Activated CD8-positive, alpha-beta memory T cell treated with anti-CD3 and anti-CD28 coated beads for 48 hours (primary cell): Measurements from ENCODE around the gene TSPAN9.

Experiments
- DNase-seq, 3 experiments: peaks; one replicate each; pipeline ENCODE4 v3.0.0-alpha.2; 2020; ENCODE audit warnings: low read depth in 2 of 3, low spot score in 2 of 3

Gene TSPAN9

GRCh38 chr12:3243376-3244084, 166.4 kb downstream of the TSPAN9 start:
- no peak for DNase-seq

- DNase-seq, result no peak
Observed at GRCh38 chr12:3244219-3244750, 167.1 kb downstream of the TSPAN9 start.

- no peak for DNase-seq
Observed at GRCh38 chr12:3246253-3246652, 169.1 kb downstream of the TSPAN9 start.

- DNase-seq, result no peak
Observed at GRCh38 chr12:3247077-3247476, 169.9 kb downstream of the TSPAN9 start.

- DNase-seq, result no peak
Observed at GRCh38 chr12:3247629-3248161, 170.5 kb downstream of the TSPAN9 start.

GRCh38 chr12:3249081-3249800, 172.1 kb downstream of the TSPAN9 start:
- no peak for DNase-seq

- DNase-seq, result no peak
Observed at GRCh38 chr12:3250034-3250433, 172.9 kb downstream of the TSPAN9 start.

- DNase-seq, result no peak
Observed at GRCh38 chr12:3250576-3250975, 173.4 kb downstream of the TSPAN9 start.

GRCh38 chr12:3251067-3251466, 173.9 kb downstream of the TSPAN9 start:
- no peak for DNase-seq

- DNase-seq, result no peak
Observed at GRCh38 chr12:3251691-3252090, 174.5 kb downstream of the TSPAN9 start.

GRCh38 chr12:3252450-3252891, 175.3 kb downstream of the TSPAN9 start:
- no peak for DNase-seq

- no peak for DNase-seq
Observed at GRCh38 chr12:3253682-3254275, 176.6 kb downstream of the TSPAN9 start.

GRCh38 chr12:3255057-3255456, 177.9 kb downstream of the TSPAN9 start:
- DNase-seq, result no peak

- DNase-seq, result no peak
Observed at GRCh38 chr12:3256103-3256631, 179.0 kb downstream of the TSPAN9 start.

GRCh38 chr12:3257411-3257810, 180.2 kb downstream of the TSPAN9 start:
- no peak for DNase-seq

GRCh38 chr12:3259973-3260372, 182.8 kb downstream of the TSPAN9 start:
- no peak for DNase-seq

- no peak for DNase-seq
Observed at GRCh38 chr12:3261782-3262359, 184.7 kb downstream of the TSPAN9 start.

GRCh38 chr12:3262470-3262869, 185.3 kb downstream of the TSPAN9 start:
- DNase-seq, result no peak

- no peak for DNase-seq
Observed at GRCh38 chr12:3263282-3263681, 186.1 kb downstream of the TSPAN9 start.

- no peak for DNase-seq
Observed at GRCh38 chr12:3263939-3264922, 187.1 kb downstream of the TSPAN9 start.
